ENCODE measurements around the gene PLXNA2.

Gene PLXNA2

GRCh38 chr1:208280681-208281450, 36.7 kb upstream of the PLXNA2 start:
- H3K4me3 ChIP-seq (ENCODE audit: low read depth in 1 of 2, low read length in 2 of 2), result no peak overlapping the region
- H3K4me2 ChIP-seq (ENCODE audit: insufficient read depth, low read length), result no peak overlapping the region
- no peak for TF ChIP-seq EZH2 (IDR thresholded peaks at IDR 0.05; ENCODE audit: borderline replicate concordance, low read depth, low read length, severe bottlenecking)
- no peak overlapping the region for H3K27ac ChIP-seq (ENCODE audit: low read length)
- no peaks in the 10 kb centered on the region for H3K79me2 ChIP-seq (ENCODE audit: insufficient read depth, low read length)
- ATAC-seq (ENCODE audit: insufficient read depth, low read depth) (no peak), DNase-seq (no peak)
- no peaks in the 10 kb centered on the region for H4K20me1 ChIP-seq (ENCODE audit: insufficient read depth, low read length)
- no peak overlapping the region for H3K9ac ChIP-seq (ENCODE audit: low read depth, low read length)
- no peaks in the 10 kb centered on the region for H3K9me3 ChIP-seq (ENCODE audit: insufficient read depth, low read length, severe bottlenecking)
- H2AFZ ChIP-seq (ENCODE audit: low read depth, low read length), result no peak overlapping the region
- no peaks in the 10 kb centered on the region for H3K4me1 ChIP-seq (ENCODE audit: insufficient read depth, low read length)
- no peaks in the 10 kb centered on the region for H3K36me3 ChIP-seq (ENCODE audit: insufficient read depth, low read length)
- peaks cover 18% of the 10 kb centered on the region for H3K27me3 ChIP-seq (ENCODE audit: insufficient read depth, low read length, poor library complexity)

GRCh38 chr1:208279826-208280588, 35.8 kb upstream of the PLXNA2 start:
- Histone ChIP-seq H3K9ac (ENCODE audit: low read depth, low read length) (no peak overlapping the region), H3K79me2 (ENCODE audit: insufficient read depth, low read length) (no peaks in the 10 kb centered on the region), H3K4me1 (ENCODE audit: insufficient read depth, low read length) (no peaks in the 10 kb centered on the region), H3K4me2 (ENCODE audit: insufficient read depth, low read length) (no peak overlapping the region), H3K36me3 (ENCODE audit: insufficient read depth, low read length) (no peaks in the 10 kb centered on the region), H2AFZ (ENCODE audit: low read depth, low read length) (no peak overlapping the region), H4K20me1 (ENCODE audit: insufficient read depth, low read length) (no peaks in the 10 kb centered on the region), H3K4me3 (ENCODE audit: low read depth in 1 of 2, low read length in 2 of 2) (no peak overlapping the region), H3K9me3 (ENCODE audit: insufficient read depth, low read length, severe bottlenecking) (no peaks in the 10 kb centered on the region), H3K27ac (ENCODE audit: low read length) (no peak overlapping the region), H3K27me3 (ENCODE audit: insufficient read depth, low read length, poor library complexity) (peaks cover 21% of the 10 kb centered on the region)
- ATAC-seq (ENCODE audit: insufficient read depth, low read depth) (no peak), DNase-seq (no peak)
- TF ChIP-seq CTCF (IDR thresholded peaks at IDR 0.05; ENCODE audit: borderline replicate concordance, extremely low read depth, low read length, poor library complexity, severe bottlenecking), result no peak
- TF ChIP-seq EZH2 (IDR thresholded peaks at IDR 0.05; ENCODE audit: borderline replicate concordance, low read depth, low read length, severe bottlenecking), result no peak

- Histone ChIP-seq H4K20me1 (ENCODE audit: insufficient read depth, low read length) (no peaks in the 10 kb centered on the region), H3K4me1 (ENCODE audit: insufficient read depth, low read length) (no peaks in the 10 kb centered on the region), H3K27ac (ENCODE audit: low read length) (no peak overlapping the region), H3K9me3 (ENCODE audit: insufficient read depth, low read length, severe bottlenecking) (no peaks in the 10 kb centered on the region), H3K4me3 (ENCODE audit: low read depth in 1 of 2, low read length in 2 of 2) (no peak overlapping the region), H3K36me3 (ENCODE audit: insufficient read depth, low read length) (no peaks in the 10 kb centered on the region), H3K27me3 (ENCODE audit: insufficient read depth, low read length, poor library complexity) (peaks cover 21% of the 10 kb centered on the region), H3K9ac (ENCODE audit: low read depth, low read length) (no peak overlapping the region), H3K79me2 (ENCODE audit: insufficient read depth, low read length) (no peaks in the 10 kb centered on the region), H2AFZ (ENCODE audit: low read depth, low read length) (no peak overlapping the region), H3K4me2 (ENCODE audit: insufficient read depth, low read length) (no peak overlapping the region)
- no peak for ATAC-seq (ENCODE audit: insufficient read depth, low read depth)
- DNase-seq, result no peak
- TF ChIP-seq EZH2 (IDR thresholded peaks at IDR 0.05; ENCODE audit: borderline replicate concordance, low read depth, low read length, severe bottlenecking) (no peak), CTCF (IDR thresholded peaks at IDR 0.05; ENCODE audit: borderline replicate concordance, extremely low read depth, low read length, poor library complexity, severe bottlenecking) (no peak)
Measured at GRCh38 chr1:208278638-208279037, 34.5 kb upstream of the PLXNA2 start.
